HG03175 (cell line): ENCODE results near the gene LRRC39.

ENCODE experiments used
- ATAC-seq: cut with Tn5 transposase; IDR thresholded peaks from one replicate; pipeline ENCODE4 v1.9.1; 2021; ENCODE audit warnings: mild to moderate bottlenecking, moderate library complexity; ENCODE audit not compliant: unreplicated experiment

Gene LRRC39

DNA sequence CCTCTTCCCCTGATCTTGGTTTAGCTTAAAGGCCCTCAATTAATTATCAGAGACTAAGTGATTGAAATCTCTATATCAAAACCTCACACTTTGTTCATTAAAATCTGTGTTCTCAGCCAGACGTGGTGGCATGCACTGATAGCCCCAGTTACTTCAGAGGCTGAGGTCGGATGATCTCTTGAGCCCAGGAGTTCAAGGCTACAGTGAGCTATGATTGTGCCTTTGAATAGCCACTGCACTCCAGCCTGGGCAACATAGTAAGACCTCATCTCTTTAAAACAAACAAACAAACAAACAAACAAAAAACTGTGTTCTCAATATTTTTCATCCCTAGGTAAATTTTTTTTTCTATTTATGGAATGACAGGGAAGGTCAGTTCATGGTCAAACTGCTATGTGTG is 26.4 kb downstream of the LRRC39 start:
- no peak for ATAC-seq

DNA sequence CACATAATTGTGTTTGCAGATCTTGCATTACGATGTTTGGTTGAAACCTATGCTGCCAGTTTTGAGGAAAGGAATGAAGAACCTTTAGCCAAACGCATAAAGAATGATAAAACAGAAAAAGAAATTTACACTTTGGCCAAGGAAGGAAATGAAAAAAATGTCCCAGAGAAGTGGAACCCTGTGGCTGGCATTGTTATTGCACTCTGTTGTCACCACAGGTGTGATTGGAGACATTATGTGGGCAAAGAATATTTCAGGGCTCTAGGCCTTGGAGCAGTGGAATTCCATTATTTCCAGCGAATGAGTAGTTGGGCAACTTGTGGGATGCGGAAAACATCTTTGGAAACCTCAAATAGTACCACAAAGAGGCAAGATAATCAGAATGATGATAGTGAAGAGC is 30.2 kb downstream of the LRRC39 start:
- no peak for ATAC-seq

DNA sequence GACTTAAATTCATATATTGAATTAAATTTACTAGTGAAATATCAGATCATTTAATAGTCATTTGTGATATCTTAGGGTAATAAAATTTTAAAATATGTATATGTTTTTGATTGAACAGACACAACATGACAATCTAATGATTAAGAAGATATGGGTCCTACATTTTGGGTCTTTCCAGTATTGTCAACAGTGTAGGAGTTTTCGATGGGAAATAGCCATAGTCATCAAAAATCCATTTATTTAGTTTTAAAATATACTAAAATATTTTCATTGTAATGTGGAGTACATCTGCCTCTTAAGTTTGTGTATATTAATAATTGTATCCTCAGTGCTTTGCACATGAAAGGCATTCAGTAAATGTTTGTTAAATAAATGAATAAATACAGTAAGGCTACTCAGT is 31.1 kb downstream of the LRRC39 start:
- ATAC-seq, result no peak

DNA sequence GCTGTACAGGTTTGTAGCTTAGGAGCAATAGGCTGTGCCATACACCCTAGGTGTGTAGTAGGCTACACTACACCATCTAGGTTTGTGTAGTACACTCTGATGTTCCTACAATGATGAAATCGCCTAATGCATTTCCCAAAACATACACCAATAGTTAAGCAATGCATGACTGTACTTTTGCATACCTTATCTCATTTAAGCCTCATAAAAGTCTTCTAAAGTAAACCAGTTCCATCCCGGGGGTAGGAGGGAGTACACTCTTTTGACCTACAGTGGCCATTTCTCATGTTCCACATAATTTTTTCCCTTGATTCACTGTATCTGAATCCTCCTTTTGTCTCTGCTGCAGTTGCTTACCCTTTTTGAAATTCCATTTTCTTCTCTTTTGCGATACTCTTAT is 32.9 kb downstream of the LRRC39 start:
- ATAC-seq, result no peak

DNA sequence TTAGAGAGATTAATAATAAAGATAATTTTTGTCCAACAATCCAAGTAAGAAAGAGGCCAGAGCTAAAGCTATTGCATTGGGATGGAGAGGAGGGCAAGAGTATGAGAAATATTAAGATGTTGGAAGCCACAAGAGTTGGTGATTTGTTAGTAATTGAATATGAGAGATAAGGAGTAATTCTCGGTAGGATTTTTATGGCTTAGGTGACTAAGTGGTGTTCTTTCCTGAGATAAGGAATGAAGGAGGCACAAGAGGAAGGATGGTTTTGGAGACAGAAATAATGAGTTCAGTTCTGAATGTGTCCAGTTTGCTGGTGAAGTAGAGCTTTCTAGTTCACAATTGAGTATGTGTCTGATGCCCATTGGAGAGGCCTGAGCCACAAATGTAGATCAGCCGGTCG is 35.7 kb downstream of the LRRC39 start:
- no peak for ATAC-seq

DNA sequence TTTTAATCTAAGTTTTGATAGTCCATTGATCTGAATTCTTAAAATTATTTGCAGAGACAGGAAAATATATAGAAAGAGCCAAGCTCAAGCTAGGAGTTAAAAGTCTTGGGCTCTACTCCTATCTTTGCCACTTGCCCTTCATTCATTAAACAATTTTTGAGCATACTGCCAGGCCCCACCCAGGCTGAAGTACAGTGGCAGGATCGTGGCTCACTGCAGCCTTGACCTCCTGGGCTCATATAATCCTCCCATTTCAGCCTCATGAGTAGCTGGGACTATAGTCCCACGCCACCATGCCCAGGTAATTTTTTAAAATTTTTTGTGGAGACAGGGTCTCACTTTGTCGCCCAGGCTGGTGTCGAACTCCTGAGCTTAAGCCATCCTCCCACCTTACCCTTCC is 36.9 kb downstream of the LRRC39 start:
- ATAC-seq, result no peak

DNA sequence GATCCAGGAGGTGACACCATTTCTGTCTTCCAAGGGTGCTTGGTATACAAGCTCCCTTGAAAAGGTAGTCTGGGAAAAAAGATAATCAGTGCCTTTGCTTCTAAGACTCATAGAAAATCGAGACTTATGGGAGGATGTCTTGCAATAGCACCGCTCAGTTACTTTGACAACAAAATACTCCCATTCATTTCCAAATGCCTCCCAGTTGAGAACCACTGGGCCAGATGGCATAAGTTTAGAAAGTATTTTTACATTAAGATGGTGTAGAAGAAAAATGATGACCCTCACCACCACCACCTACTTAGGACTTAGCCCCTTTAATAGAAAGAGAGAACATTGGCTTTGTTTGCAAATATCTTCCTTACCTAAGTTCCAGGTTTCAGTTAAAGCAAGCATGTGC is 40.5 kb downstream of the LRRC39 start:
- no peak for ATAC-seq

DNA sequence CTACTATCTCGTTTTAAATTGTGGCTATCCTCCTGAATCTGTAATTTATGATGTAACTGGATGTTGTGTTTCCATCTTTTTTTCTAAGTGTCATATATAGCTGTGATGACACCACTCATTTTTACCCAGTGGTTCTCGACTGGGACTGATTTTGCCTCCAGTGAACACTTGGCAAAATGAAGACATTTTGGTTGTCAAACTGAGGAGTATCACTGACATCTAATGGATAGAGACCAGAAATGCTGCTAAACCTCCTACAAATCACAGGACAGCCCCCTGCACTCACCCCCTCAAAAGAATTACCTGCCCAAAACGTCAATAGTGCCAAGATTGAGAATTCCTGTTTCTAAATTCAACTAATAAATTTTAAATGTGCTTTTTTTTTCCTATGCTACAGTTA is 43.2 kb downstream of the LRRC39 start:
- ATAC-seq, result no peak

DNA sequence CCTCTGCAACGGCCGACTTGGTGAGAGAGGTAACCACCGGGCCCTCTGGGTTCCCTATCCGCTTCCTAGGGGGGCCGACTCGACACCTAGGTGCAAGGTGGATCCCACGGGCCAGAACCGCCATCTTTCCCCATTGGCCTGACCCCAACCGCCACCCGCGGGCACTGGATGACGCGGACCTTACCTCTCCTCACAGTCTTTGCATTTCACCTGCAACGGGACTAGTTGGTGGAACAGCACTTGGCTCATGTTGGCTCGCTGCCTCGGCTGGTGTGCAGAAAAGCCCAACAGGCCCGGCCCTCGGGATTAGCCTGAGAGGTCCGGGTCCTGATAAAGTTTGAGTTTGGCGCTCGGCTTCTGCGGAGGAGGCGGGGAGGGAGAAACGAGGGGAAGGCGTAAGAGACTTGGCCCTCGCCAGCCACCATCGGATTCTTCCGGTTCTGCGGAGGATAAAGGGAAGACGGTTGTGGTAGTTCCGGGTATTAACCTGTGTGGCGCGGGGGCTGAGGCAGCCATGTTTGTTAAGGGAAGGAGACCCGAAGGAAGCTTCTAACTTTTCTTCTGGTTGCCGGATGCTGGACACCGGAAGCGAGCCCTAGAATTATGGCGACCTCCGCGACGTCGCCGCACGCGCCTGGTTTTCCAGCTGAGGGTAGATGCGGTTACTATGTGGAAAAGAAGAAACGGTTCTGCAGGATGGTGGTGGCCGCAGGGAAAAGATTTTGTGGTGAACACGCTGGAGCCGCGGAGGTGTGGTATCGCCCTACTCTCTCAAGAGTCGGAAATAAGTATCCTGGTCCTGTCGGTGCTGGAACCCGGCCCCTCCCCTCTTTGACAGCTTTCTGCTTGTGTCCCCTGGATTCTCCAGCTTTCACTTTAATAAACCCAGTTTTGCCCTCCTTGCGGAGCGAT is 45.2 kb downstream of the LRRC39 start, which contains the start of the genes SASS6 and TRMT13:
Gene SASS6, minus strand, starts transcription at position 365 of the 912 bp plus-strand sequence. Its CDS starts 116 bp downstream, at position 249.
Gene TRMT13, plus strand, starts transcription at position 598 of the 912 bp plus-strand sequence. Its CDS starts 6 bp downstream, at position 604.
- ATAC-seq, result peak; percentile 92

DNA sequence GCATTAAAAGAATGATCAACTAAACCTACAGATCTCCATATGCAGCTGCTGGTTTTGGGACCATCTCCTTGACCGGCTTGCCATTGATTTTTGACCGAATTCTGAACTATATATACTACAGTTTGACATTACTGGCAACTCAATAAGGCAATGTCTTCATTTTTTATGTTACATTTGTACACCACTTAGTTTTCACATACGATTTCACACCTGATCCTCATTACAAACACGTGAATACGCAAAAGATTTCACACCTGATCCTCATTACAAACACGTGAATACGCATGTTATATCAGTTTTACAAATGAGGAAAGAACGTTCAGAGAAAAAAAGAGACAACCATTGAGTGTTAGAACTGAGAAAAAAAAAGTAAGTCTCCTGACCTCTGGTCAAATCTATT is 46.4 kb downstream of the LRRC39 start:
- no peak for ATAC-seq

DNA sequence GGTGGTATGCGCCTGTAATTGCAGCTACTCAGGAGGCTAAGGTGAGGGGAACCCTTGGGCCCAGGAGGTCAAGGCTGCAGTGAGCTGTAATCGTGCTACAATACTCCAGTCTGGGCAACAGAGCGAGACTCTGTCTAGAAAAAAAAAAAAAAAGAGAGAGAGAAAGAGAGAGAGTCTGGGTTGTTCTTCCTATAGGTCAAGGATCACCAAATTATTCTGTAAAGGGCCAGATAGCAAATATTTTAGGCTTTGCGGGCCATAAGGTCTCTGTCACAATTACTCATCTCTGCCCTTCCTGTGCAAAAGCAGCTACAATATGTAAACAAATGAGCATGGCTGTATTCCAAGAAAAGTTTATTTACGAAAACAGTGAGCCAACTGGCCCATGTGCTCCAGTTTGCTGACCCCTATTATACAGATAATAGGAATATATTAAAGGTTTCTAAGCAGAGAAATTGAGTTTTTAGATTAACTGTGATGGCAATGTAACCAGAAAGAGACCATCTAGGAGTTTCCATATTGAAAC is 47.4 kb downstream of the LRRC39 start:
- no peak for ATAC-seq

DNA sequence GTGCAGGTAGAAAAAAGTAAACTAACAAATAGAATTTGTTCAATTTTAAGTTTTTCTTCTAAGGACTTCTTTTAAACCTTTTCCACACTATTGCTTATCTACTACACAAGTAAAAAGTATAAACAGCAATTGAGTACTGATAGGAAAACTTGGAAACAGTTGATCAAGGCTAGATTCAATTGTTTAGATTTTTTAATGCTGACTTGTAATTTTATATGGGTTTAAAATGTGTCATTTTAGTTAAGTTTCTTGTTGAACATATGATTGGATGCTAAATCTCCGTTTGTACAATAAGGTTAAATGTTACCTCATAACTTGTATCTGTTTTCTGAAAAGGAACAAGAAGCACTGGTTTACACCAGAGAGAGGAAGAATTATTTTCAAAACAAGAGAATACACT is 50.8 kb downstream of the LRRC39 start:
- no peak for ATAC-seq

DNA sequence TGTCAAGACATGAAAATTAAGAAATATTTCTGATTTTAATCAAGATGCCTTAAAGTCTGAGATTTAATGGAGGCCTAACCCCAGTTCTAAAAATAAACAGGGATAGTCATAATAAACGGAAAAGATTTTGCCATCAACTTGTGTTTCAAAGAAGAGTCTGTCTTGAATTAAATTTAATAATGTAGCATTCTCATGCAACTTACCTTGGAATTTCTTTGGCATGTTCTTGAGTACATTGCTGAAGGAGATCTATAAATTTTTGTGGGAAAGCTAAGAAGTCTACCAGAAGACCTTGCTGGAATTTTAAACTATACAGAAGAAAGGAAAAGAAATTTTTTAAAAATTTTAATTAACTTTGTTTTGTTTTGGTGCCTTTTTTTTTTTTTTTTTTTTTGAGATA is 55.9 kb downstream of the LRRC39 start:
- ATAC-seq, result no peak

DNA sequence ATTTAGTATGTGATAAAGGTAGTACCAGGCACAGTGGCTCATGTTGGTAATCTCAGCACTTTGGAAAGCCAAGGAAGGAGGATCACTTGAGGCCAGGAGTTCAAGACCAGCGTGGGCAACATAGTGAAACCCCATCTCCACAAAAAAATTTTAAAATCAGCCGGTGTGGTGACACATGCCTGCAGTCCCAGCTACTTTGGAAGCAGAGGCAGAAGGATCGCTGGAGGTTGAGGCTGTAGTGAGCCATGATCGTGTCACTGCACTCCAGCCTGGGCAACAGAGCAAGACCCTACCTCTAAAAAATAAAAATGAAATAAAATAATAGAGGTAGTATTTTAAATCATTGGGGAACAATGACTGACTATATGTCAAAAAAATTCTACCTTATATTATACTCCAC is 62.5 kb downstream of the LRRC39 start:
- ATAC-seq, result no peak

DNA sequence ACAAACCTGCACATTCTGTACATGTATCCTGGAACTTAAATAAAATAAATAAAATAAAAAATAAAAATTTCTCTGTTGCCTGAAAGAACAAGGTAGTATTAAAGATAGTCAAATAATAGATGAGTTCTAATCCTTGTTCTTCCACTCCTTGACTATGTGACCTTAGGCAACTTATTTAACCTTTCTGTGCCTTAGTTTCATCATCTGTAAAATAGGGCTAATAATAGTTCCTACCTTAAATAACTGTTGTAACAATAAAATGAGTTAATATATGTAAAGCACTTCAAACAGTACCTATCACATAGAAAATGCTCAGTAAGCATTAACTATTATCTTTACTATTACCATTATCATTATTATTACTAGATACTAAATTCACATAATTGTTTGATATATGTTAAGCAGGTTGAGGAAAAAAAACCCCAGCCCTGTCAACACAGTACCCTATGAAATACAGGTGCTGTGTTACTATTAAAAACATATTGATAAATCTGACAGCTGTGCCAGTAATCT is 68.4 kb downstream of the LRRC39 start:
- no peak for ATAC-seq

DNA sequence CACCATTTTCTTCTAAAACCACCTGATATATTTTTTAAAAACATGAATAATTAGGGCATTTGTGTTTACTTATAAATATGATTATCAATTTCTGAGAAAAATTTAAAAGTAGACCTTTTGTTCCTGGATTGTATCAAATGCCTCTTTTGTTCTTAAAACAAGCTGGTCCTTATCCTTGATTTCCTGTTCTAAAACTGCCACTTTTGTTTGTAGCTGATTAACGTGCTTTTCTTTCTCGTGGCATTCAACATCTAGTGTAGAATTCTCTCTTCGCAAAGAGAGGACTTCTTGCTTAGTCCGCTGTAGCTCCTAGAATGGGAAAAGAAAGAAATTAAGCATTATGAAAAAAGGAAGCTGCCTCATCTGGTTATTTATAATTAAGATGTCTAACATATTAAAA is 70.4 kb downstream of the LRRC39 start:
- ATAC-seq, result no peak

DNA sequence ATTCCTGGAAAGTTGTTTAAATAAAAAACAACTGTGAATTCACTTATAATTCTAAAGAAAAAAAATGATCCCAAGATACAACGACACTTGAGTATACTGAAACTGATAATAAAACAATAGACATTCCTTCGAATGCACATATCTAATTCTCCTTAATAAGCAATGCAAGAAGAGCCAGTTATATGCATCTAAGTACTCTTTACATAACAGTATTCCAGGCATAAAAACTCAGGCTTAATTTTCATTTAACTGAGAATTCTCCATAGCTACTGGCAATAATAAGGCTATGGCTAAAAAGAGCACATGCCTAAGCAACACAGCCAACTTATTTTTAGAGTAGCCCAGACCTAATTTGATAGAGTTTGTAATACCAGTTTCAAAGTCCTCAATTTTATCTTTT is 76.5 kb downstream of the LRRC39 start:
- no peak for ATAC-seq

DNA sequence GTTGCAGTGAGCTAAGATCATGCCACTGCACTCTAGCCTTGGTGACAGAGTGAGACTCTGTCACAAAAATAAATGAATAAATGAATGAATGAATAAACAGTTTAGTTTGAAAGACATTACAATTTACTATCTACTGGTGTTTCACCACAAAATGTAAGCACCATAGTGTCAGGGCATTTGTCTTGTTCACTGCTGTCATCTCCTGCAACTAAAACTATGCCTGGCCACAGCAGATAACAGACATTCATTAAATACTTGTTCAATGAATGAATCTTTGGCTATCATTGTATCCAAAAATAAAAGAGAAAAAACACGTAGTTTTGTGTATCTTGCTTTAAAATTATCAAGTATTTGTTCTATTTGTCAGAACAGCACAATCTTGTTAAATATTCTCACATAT is 77.9 kb downstream of the LRRC39 start:
- ATAC-seq, result no peak
